Measurements from ENCODE around the gene DPP3. TPM values are rescaled to one million over a fixed set of nuclear protein-coding genes. Genes with fewer than 3 reads are reported as not detected.

The DPP3 gene
- total RNA-seq, 1 donor from 2014 or later = 106 TPM

GRCh38 chr11:66545701-66546367 is 65.6 kb downstream of the DPP3 start, which contains the start of gene ZDHHC24:
TSS of gene ZDHHC24 (minus strand) at chr11:66546048. CDS start at chr11:66546003, 45 bp downstream.
- peak; percentile 29 for DNase-seq (ENCODE audit: low read depth)
- TF ChIP-seq CTCF (conservative IDR thresholded peaks at IDR 0.05; ENCODE audit: low read depth, low read length) = no peak
- H3K4me3 ChIP-seq (ENCODE audit: low read depth, low read length) = peak within 1 kb of the TSS; percentile 88

GRCh38 chr11:66546368-66546965 is 66.2 kb downstream of the DPP3 start, which contains the start of gene ACTN3:
TSS of gene ACTN3 (plus strand) at chr11:66546903. CDS start at chr11:66546938, 35 bp downstream.
- no peak for DNase-seq (ENCODE audit: low read depth)
- peak within 1 kb of the TSS; percentile 88 for H3K4me3 ChIP-seq (ENCODE audit: low read depth, low read length)
- TF ChIP-seq CTCF (conservative IDR thresholded peaks at IDR 0.05; ENCODE audit: low read depth, low read length) = no peak

GRCh38 chr11:66546966-66547661 is 66.9 kb downstream of the DPP3 start:
- H3K4me3 ChIP-seq (ENCODE audit: low read depth, low read length) = no peak overlapping the region
- DNase-seq (ENCODE audit: low read depth) = no peak
- TF ChIP-seq CTCF (conservative IDR thresholded peaks at IDR 0.05; ENCODE audit: low read depth, low read length) = no peak

GRCh38 chr11:66547662-66548009 is 67.4 kb downstream of the DPP3 start:
- no peak for TF ChIP-seq CTCF (conservative IDR thresholded peaks at IDR 0.05; ENCODE audit: low read depth, low read length)
- no peak for DNase-seq (ENCODE audit: low read depth)
- no peak overlapping the region for H3K4me3 ChIP-seq (ENCODE audit: low read depth, low read length)

GRCh38 chr11:66548041-66548440 is 67.8 kb downstream of the DPP3 start:
- TF ChIP-seq CTCF (conservative IDR thresholded peaks at IDR 0.05; ENCODE audit: low read depth, low read length) = no peak
- DNase-seq (ENCODE audit: low read depth) = no peak
- H3K4me3 ChIP-seq (ENCODE audit: low read depth, low read length) = no peak overlapping the region

- no peak overlapping the region for H3K4me3 ChIP-seq (ENCODE audit: low read depth, low read length)
- DNase-seq (ENCODE audit: low read depth) = no peak
- TF ChIP-seq CTCF (conservative IDR thresholded peaks at IDR 0.05; ENCODE audit: low read depth, low read length) = no peak
Measured at GRCh38 chr11:66548774-66549630, 68.8 kb downstream of the DPP3 start.
